GM10266 (cell line): ENCODE measurements around the gene AKNA.

Experiments
- DNase-seq: peaks from one replicate; pipeline ENCODE4 v3.0.0; 2012; ENCODE audit errors: extremely low spot score
- TF ChIP-seq, protein P1 (sequence below): IDR thresholded peaks from 2 replicates; pipeline ENCODE4 v1.5.1; 2012; ENCODE audit warnings: mild to moderate bottlenecking, low read depth; ENCODE audit not compliant: control insufficient read depth, insufficient read depth; ENCODE audit errors: missing control alignments

The AKNA gene

GRCh38 chr9:114425126-114425525 is 37.3 kb upstream of the AKNA start:
- TF ChIP-seq, protein P1, sequence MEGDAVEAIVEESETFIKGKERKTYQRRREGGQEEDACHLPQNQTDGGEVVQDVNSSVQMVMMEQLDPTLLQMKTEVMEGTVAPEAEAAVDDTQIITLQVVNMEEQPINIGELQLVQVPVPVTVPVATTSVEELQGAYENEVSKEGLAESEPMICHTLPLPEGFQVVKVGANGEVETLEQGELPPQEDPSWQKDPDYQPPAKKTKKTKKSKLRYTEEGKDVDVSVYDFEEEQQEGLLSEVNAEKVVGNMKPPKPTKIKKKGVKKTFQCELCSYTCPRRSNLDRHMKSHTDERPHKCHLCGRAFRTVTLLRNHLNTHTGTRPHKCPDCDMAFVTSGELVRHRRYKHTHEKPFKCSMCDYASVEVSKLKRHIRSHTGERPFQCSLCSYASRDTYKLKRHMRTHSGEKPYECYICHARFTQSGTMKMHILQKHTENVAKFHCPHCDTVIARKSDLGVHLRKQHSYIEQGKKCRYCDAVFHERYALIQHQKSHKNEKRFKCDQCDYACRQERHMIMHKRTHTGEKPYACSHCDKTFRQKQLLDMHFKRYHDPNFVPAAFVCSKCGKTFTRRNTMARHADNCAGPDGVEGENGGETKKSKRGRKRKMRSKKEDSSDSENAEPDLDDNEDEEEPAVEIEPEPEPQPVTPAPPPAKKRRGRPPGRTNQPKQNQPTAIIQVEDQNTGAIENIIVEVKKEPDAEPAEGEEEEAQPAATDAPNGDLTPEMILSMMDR = no peak
- no peak for DNase-seq

- TF ChIP-seq, protein P1 = no peak
- no peak for DNase-seq
Observed at GRCh38 chr9:114424126-114424525, 36.3 kb upstream of the AKNA start.

- TF ChIP-seq, protein P1 = no peak
- DNase-seq = no peak
Observed at GRCh38 chr9:114423181-114423580, 35.4 kb upstream of the AKNA start.

- TF ChIP-seq, protein P1 = no peak
- no peak for DNase-seq
Observed at GRCh38 chr9:114421147-114421546, 33.4 kb upstream of the AKNA start.

DNA sequence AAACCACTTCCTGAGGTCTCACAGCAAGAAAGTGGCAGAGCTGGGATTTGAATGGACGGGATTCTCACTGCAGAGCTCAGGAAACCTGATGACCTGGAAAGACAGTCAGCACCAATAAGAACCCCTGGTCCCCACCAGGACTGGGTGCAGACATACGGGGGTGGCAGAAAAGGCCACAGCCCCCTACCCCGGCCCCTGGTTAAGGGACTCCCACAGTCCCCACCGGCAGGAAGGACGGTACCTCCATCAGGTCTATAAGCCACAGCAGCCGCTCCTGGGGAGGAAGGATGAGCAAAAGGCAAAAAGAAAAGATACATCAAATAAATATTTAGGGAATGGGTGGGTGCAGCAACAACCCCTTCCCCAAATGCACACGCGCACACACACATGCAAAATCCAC is 32.0 kb upstream of the AKNA start:
- no peak for DNase-seq
- TF ChIP-seq, protein P1 = no peak

- DNase-seq = no peak
Observed at GRCh38 chr9:114418053-114418452, 30.3 kb upstream of the AKNA start.

GRCh38 chr9:114417511-114417910 is 29.7 kb upstream of the AKNA start:
- TF ChIP-seq, protein P1 = no peak
- no peak for DNase-seq

More at GRCh38 chr9:114418053-114418452, 30.3 kb upstream of the AKNA start:
- TF ChIP-seq, protein P1 = no peak
